HG03045 (cell line): Measurements from ENCODE around the gene EEF1A2.

Source experiments
- ATAC-seq: cut with Tn5 transposase; IDR thresholded peaks from one replicate; pipeline ENCODE4 v1.9.1; 2021; ENCODE audit warnings: mild to moderate bottlenecking, moderate library complexity; ENCODE audit not compliant: unreplicated experiment

The EEF1A2 gene

GRCh38 chr20:63439866-63440265 lies 59.0 kb downstream of the EEF1A2 start:
- ATAC-seq = no peak

GRCh38 chr20:63438121-63438520 lies 60.8 kb downstream of the EEF1A2 start:
- ATAC-seq = no peak
